Stimulated activated CD4-positive, alpha-beta T cell treated with anti-CD3 and anti-CD28 coated beads, Interleukin-1b, Interleukin-23, amount 100 ng/mL, for 1 hour (primary cell): ENCODE data around the gene APOL1.
A peak's percentile ranks its signal among the peaks of the same experiment; 100 is the strongest.
"Not testable (repeated sequence)": the region's sequence is repeated elsewhere in the genome, so short reads cannot be mapped to it uniquely, and the experiment has no call there.

Experiments
- DNase-seq, 2 donors: peaks; one replicate each; pipeline ENCODE4 v3.0.0-alpha.2; 2020; ENCODE audit warnings: low read depth in 2 of 2

Gene APOL1

GRCh38 chr22:36225333-36225922 is 27.5 kb upstream of the APOL1 start:
- DNase-seq, result no peak

GRCh38 chr22:36226189-36226588 is 26.7 kb upstream of the APOL1 start:
- no peak for DNase-seq

GRCh38 chr22:36227396-36227795 is 25.5 kb upstream of the APOL1 start:
- no peak for DNase-seq

GRCh38 chr22:36227806-36228205 is 25.1 kb upstream of the APOL1 start:
- no peak for DNase-seq

GRCh38 chr22:36228369-36228768 is 24.6 kb upstream of the APOL1 start:
- DNase-seq, result not testable (repeated sequence)

GRCh38 chr22:36228944-36229343 is 24.0 kb upstream of the APOL1 start:
- no peak for DNase-seq

- DNase-seq, result not testable (repeated sequence)
Measured at GRCh38 chr22:36229649-36230048, 23.3 kb upstream of the APOL1 start.

- not testable (repeated sequence) for DNase-seq
Measured at GRCh38 chr22:36231051-36231450, 21.9 kb upstream of the APOL1 start.

- DNase-seq, result no peak
Measured at GRCh38 chr22:36232715-36233401, 20.1 kb upstream of the APOL1 start.

- DNase-seq, result no peak
Measured at GRCh38 chr22:36233796-36234195, 19.1 kb upstream of the APOL1 start.

- no peak for DNase-seq
Measured at GRCh38 chr22:36234213-36234612, 18.7 kb upstream of the APOL1 start.

GRCh38 chr22:36234919-36235318 is 18.0 kb upstream of the APOL1 start:
- DNase-seq, result no peak

- no peak for DNase-seq
Measured at GRCh38 chr22:36235585-36235984, 17.3 kb upstream of the APOL1 start.

- DNase-seq, result no peak
Measured at GRCh38 chr22:36236388-36237319, 16.3 kb upstream of the APOL1 start.

GRCh38 chr22:36237462-36238372 is 15.2 kb upstream of the APOL1 start:
- DNase-seq, result no peak

GRCh38 chr22:36238373-36239149 is 14.4 kb upstream of the APOL1 start:
- no peak for DNase-seq

- DNase-seq, result no peak
Measured at GRCh38 chr22:36239150-36239400, 13.9 kb upstream of the APOL1 start.

- DNase-seq, result peak; percentile 55 to 59
Measured at GRCh38 chr22:36239401-36240171, 13.3 kb upstream of the APOL1 start, which contains the start of gene APOL2. Gene APOL2 (minus strand): TSS chr22:36239527. CDS start chr22:36233162, 6,365 bp downstream.

- no peak for DNase-seq
Measured at GRCh38 chr22:36243986-36244385, 8.9 kb upstream of the APOL1 start.
